GM10266 (cell line): ENCODE measurements around the gene KRTAP3-3.

Source experiments
- DNase-seq: peaks from one replicate; pipeline ENCODE4 v3.0.0; 2012; ENCODE audit errors: extremely low spot score
- CTCF ChIP-seq: IDR thresholded peaks from 2 replicates; pipeline ENCODE4 v1.5.1; 2012; ENCODE audit warnings: mild to moderate bottlenecking, low read depth; ENCODE audit not compliant: control insufficient read depth, insufficient read depth; ENCODE audit errors: missing control alignments

Gene KRTAP3-3

GRCh38 chr17:41013181-41013580 is 19.2 kb upstream of the KRTAP3-3 start:
- DNase-seq, result no peak
- TF ChIP-seq CTCF, result no peak

- no peak for DNase-seq
- no peak for TF ChIP-seq CTCF
Measured at GRCh38 chr17:41012326-41013120, 18.6 kb upstream of the KRTAP3-3 start.

GRCh38 chr17:41010441-41010840 is 16.5 kb upstream of the KRTAP3-3 start:
- no peak for DNase-seq
- no peak for TF ChIP-seq CTCF

GRCh38 chr17:41009936-41010335 is 16.0 kb upstream of the KRTAP3-3 start:
- no peak for DNase-seq
- no peak for TF ChIP-seq CTCF

- DNase-seq, result no peak
- TF ChIP-seq CTCF, result no peak
Measured at GRCh38 chr17:41009301-41009760, 15.4 kb upstream of the KRTAP3-3 start.

GRCh38 chr17:41008811-41009210 is 14.8 kb upstream of the KRTAP3-3 start, which contains the start of gene KRTAP3-1:
Gene KRTAP3-1 (minus strand): TSS chr17:41009128. CDS start chr17:41009074, 54 bp downstream.
- no peak for DNase-seq

More at GRCh38 chr17:41008811-41009210, 14.8 kb upstream of the KRTAP3-3 start, which contains the start of gene KRTAP3-1:
- no peak for TF ChIP-seq CTCF
